ENCODE measurements around the gene CTDSPL. TPM values are rescaled to one million over a fixed set of nuclear protein-coding genes. Genes with fewer than 3 reads are reported as not detected.

The CTDSPL gene
- polyA plus RNA-seq, 1 of the 3 experiments (the other 2 are of a cell fraction): 22.1 TPM

GRCh38 chr3:37859908-37860199, 1.8 kb upstream of the CTDSPL start:
- Histone ChIP-seq H2AFZ (ENCODE audit: low read depth) (peak overlapping the region; percentile 90; the same call in 1 of the 2 replicates), H3K4me1 (ENCODE audit: control insufficient read depth in 1 of 2, insufficient read depth in 2 of 2, low read depth in 1 of 2, low read length in 1 of 2) (peaks cover 15 to 34% of the 10 kb centered on the region in 2 experiments), H3K9me2 (no peaks in the 10 kb centered on the region), H3K27me3 (ENCODE audit: insufficient read depth) (no peaks in the 10 kb centered on the region), H3K4me2 (peak overlapping the region; percentile 61), H4K20me1 (ENCODE audit: insufficient read depth) (peaks cover 17% of the 10 kb centered on the region), H3K9me3 (no peaks in the 10 kb centered on the region), H3F3A (replicated peaks; ENCODE audit: insufficient read depth) (peaks cover 8% of the 10 kb centered on the region), H3K9ac (peak overlapping the region; percentile 31; the same call in 1 of the 2 replicates), H3K27ac (ENCODE audit: low read depth in 2 of 2, low read length in 1 of 2) (peak overlapping the region; percentile 59 to 65; a peak in 3 of 4 replicates), H3K79me2 (ENCODE audit: insufficient read depth) (peaks cover 48% of the 10 kb centered on the region; the same call in 1 of the 2 replicates), H3K4me3 (ENCODE audit: low read depth in 2 of 2, low read length in 1 of 2) (no peak overlapping the region), H3K36me3 (replicated peaks in 1 of 2; ENCODE audit: control insufficient read depth in 1 of 2, insufficient read depth in 2 of 2, low read length in 1 of 2) (no peaks in the 10 kb centered on the region)
- TF ChIP-seq JUND (IDR thresholded peaks at IDR 0.05): no peak
- no peak for TF ChIP-seq MAX (IDR thresholded peaks at IDR 0.05; ENCODE audit: low read depth)
- TF ChIP-seq RAD21 (IDR thresholded peaks at IDR 0.05; ENCODE audit: low read length): no peak
- no peak for TF ChIP-seq IRF3 (IDR thresholded peaks at IDR 0.05; ENCODE audit: low read depth, low read length)
- no peak for TF ChIP-seq RCOR1 (IDR thresholded peaks at IDR 0.05; ENCODE audit: low read length)
- no peak for TF ChIP-seq EZH2phosphoT487 (IDR thresholded peaks at IDR 0.05; ENCODE audit: borderline replicate concordance, low read depth)
- no peak for TF ChIP-seq NFIC (IDR thresholded peaks at IDR 0.05; ENCODE audit: borderline replicate concordance)
- TF ChIP-seq, protein P1, sequence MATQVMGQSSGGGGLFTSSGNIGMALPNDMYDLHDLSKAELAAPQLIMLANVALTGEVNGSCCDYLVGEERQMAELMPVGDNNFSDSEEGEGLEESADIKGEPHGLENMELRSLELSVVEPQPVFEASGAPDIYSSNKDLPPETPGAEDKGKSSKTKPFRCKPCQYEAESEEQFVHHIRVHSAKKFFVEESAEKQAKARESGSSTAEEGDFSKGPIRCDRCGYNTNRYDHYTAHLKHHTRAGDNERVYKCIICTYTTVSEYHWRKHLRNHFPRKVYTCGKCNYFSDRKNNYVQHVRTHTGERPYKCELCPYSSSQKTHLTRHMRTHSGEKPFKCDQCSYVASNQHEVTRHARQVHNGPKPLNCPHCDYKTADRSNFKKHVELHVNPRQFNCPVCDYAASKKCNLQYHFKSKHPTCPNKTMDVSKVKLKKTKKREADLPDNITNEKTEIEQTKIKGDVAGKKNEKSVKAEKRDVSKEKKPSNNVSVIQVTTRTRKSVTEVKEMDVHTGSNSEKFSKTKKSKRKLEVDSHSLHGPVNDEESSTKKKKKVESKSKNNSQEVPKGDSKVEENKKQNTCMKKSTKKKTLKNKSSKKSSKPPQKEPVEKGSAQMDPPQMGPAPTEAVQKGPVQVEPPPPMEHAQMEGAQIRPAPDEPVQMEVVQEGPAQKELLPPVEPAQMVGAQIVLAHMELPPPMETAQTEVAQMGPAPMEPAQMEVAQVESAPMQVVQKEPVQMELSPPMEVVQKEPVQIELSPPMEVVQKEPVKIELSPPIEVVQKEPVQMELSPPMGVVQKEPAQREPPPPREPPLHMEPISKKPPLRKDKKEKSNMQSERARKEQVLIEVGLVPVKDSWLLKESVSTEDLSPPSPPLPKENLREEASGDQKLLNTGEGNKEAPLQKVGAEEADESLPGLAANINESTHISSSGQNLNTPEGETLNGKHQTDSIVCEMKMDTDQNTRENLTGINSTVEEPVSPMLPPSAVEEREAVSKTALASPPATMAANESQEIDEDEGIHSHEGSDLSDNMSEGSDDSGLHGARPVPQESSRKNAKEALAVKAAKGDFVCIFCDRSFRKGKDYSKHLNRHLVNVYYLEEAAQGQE (IDR thresholded peaks at IDR 0.05; ENCODE audit: low read depth, low read length): no peak
- no peak for DNase-seq
- WGBS (ENCODE audit: low lambda C conversion rate): 93% methylated on average over 5 of the region's 6 CpGs
- POLR2A ChIA-PET: no interaction called here
- CTCF ChIA-PET: interaction anchor here (1.3 kb wide), 1 partner anchor 11 kb away, joined by 3 read pairs; no protein-coding TSS in a partner anchor

DNA sequence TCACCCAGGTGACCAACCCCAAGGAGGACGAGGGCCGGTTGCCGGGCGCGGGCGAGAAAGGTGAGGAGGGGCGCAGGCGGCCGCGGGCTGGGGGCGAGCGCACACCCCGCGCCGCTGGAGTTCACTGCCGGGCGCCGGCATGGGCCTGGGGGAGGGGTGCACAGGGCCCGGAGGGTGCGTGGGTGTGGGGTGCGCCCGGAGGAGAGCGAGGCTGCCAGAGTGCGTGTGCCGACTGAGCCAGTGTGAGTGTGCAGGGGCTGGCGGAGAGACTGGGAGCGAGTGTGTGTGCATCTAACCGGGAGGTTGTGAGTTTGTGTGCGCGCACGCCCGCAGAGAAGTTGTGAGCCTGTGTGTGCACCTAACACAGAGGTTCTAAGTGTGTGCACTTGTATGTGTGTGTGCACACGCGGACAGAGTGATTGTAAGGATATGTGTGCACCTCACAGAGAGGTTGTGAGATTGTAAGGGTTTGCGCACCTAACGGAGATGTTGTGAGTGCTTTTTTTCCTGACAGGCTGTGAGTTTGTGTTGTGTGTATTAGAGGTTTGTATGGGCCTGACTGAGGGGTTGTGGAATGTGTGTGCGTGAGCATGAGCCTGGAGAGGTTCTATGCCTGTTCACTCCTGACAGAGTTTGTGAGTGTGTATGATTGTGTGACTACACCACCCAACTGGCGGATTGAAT, 681 bp downstream of the CTDSPL start:
- TF ChIP-seq RAD21 (IDR thresholded peaks at IDR 0.05; ENCODE audit: low read length): no peak
- TF ChIP-seq FOSL2 (IDR thresholded peaks at IDR 0.05; ENCODE audit: borderline replicate concordance, low read depth): no peak
- no peak; the same call in 1 of the 2 replicates for TF ChIP-seq MAX (IDR thresholded peaks at IDR 0.05; ENCODE audit: low read depth)
- TF ChIP-seq MXI1 (IDR thresholded peaks at IDR 0.05; ENCODE audit: low read depth, low read length): 0 out of 2 replicates have a peak, but pooled peaks have one; percentile 22
- TF ChIP-seq, protein P2, sequence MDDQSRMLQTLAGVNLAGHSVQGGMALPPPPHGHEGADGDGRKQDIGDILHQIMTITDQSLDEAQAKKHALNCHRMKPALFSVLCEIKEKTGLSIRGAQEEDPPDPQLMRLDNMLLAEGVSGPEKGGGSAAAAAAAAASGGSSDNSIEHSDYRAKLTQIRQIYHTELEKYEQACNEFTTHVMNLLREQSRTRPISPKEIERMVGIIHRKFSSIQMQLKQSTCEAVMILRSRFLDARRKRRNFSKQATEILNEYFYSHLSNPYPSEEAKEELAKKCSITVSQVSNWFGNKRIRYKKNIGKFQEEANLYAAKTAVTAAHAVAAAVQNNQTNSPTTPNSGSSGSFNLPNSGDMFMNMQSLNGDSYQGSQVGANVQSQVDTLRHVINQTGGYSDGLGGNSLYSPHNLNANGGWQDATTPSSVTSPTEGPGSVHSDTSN (IDR thresholded peaks at IDR 0.05): no peak
- peaks cover 11% of the 10 kb centered on the region for H3F3A ChIP-seq (replicated peaks; ENCODE audit: insufficient read depth)
- peaks cover 29% of the 10 kb centered on the region for H4K20me1 ChIP-seq (ENCODE audit: insufficient read depth)
- H3K9me3 ChIP-seq: 0 out of 2 replicates have a peak, but pooled peaks cover 4% of the 10 kb centered on the region
- peak overlapping the region; percentile 9 to 78; a peak in 3 of 4 replicates for H3K27ac ChIP-seq (ENCODE audit: low read depth in 2 of 2, low read length in 1 of 2)
- H3K9me2 ChIP-seq: no peaks in the 10 kb centered on the region
- peaks cover 15 to 39% of the 10 kb centered on the region in 2 experiments for H3K4me1 ChIP-seq (ENCODE audit: control insufficient read depth in 1 of 2, insufficient read depth in 2 of 2, low read depth in 1 of 2, low read length in 1 of 2)
- ChIA-PET CTCF (interaction anchor here (1.0 to 1.5 kb wide), 3 partner anchors 12 to 83 kb away, joined by 3 read pairs; no protein-coding TSS in a partner anchor), POLR2A (interaction anchor here (0.6 kb wide), 1 partner anchor 119 kb away, joined by 3 read pairs; no protein-coding TSS in a partner anchor)
- 14% methylated on average over 19 of the region's 38 CpGs for WGBS (ENCODE audit: low lambda C conversion rate)
- H3K4me2 ChIP-seq: peak overlapping the region; percentile 81
- H3K4me3 ChIP-seq (ENCODE audit: low read depth in 2 of 2, low read length in 1 of 2): peak overlapping the region; percentile 70 to 80
- H3K9ac ChIP-seq: peak overlapping the region; percentile 61
- peak; percentile 71 for DNase-seq
- no peaks in the 10 kb centered on the region for H3K27me3 ChIP-seq (ENCODE audit: insufficient read depth)
- H3K36me3 ChIP-seq (replicated peaks in 1 of 2; ENCODE audit: control insufficient read depth in 1 of 2, insufficient read depth in 2 of 2, low read length in 1 of 2): peaks cover 0 to 5% of the 10 kb centered on the region in 2 experiments
- no peak overlapping the region for H2AFZ ChIP-seq (ENCODE audit: low read depth)
- peaks cover 73% of the 10 kb centered on the region for H3K79me2 ChIP-seq (ENCODE audit: insufficient read depth)

Measured in SK-N-SH (cell line).